Panc1 (cell line): Measurements from ENCODE around the gene FMO2. TPM values are rescaled to one million over a fixed set of nuclear protein-coding genes. Genes with fewer than 3 reads are reported as not detected.

Experiments used
- ATAC-seq: fragments of 200-7000 bp; cut with Tn5 transposase; 2 replicates; pipeline ENCODE4 v1.9.1; 2020; ENCODE audit warnings: mild to moderate bottlenecking, moderate library complexity
- BruUV-seq: library from RNA; stranded (reverse); fragments of 400-500 nt; replicated peaks from 2 replicates; lab custom pipeline; 2021; lab: Mats Ljungman, UMichigan
- CTCF ChIA-PET: fragments of 300-600 bp; sonication (Branson Sonifier 250); formaldehyde crosslinking; loops from one replicate; lab custom pipeline; 2022; ENCODE audit warnings: antibody characterized with exemption; lab: Charles Lee
- POLR2A ChIA-PET: fragments of 300-600 bp; sonication (Branson Sonifier 250); formaldehyde crosslinking; loops from one replicate; lab custom pipeline; 2022; ENCODE audit warnings: antibody characterized with exemption; lab: Charles Lee
- DNase-seq: peaks from one replicate; pipeline ENCODE4 v3.0.0-alpha.2; 2010; ENCODE audit warnings: low read depth, low spot score
- H3K27ac ChIP-seq: 2 replicates; pipeline ENCODE4 v1.5.1; 2011; ENCODE audit warnings: mild to moderate bottlenecking, low read length, inconsistent platforms
- H3K27me3 ChIP-seq: fragments of 200-500 bp; sonication (Bioruptor generic); 2 replicates; pipeline ENCODE4 v1.6.0; 2014; ENCODE audit warnings: low read length, inconsistent platforms; ENCODE audit not compliant: control insufficient read depth, insufficient read depth
- H3K36me3 ChIP-seq: fragments of 200-500 bp; sonication (Bioruptor generic); 2 replicates; pipeline ENCODE4 v1.5.1; 2014; ENCODE audit warnings: inconsistent platforms, mild to moderate bottlenecking, low read length, moderate library complexity; ENCODE audit not compliant: control insufficient read depth, insufficient read depth
- H3K4me1 ChIP-seq: 2 replicates; pipeline ENCODE4 v1.5.1; 2011; ENCODE audit warnings: inconsistent platforms, mild to moderate bottlenecking, low read length, moderate library complexity; ENCODE audit not compliant: control insufficient read depth, insufficient read depth
- H3K4me3 ChIP-seq, 2 experiments: 2 replicates each; pipeline ENCODE4 v1.5.1; 2011 to 2012; ENCODE audit warnings: low read depth in 2 of 2, low read length in 2 of 2, mild to moderate bottlenecking in 2 of 2, inconsistent platforms in 1 of 2, moderate library complexity in 1 of 2
- H3K9me3 ChIP-seq: fragments of 200-500 bp; sonication (Bioruptor generic); 2 replicates; pipeline ENCODE4 v1.5.1; 2014; ENCODE audit warnings: low read depth, mild to moderate bottlenecking, inconsistent platforms, low read length, moderate library complexity; ENCODE audit not compliant: control insufficient read depth, insufficient read depth
- POLR2AphosphoS5 ChIP-seq: IDR thresholded peaks from 2 replicates; pipeline ENCODE4 v1.6.1; 2012; ENCODE audit warnings: mild to moderate bottlenecking, low read depth, low read length, moderate library complexity
- SIN3A ChIP-seq: IDR thresholded peaks from 2 replicates; pipeline ENCODE4 v1.6.1; 2012; ENCODE audit warnings: low read depth, mild to moderate bottlenecking, low read length, moderate library complexity, borderline replicate concordance; ENCODE audit not compliant: insufficient read depth
- TCF7L2 ChIP-seq: IDR thresholded peaks from 2 replicates; pipeline ENCODE4 v1.6.1; 2011; ENCODE audit warnings: mild to moderate bottlenecking, low read depth, low read length, inconsistent platforms
- in situ Hi-C: cut with HindIII; loops from 2 replicates; pipeline ENCODE4 v1.10.0; 2016; ENCODE audit warnings: low sequenced_read_pairs, low pct_unique_long_range_greater_than_20kb
- intact Hi-C: fragments of 100-400 bp; cut with micrococcal nuclease; formaldehyde crosslinking; loops from one replicate; pipeline ENCODE4 v1.10.0; 2022; ENCODE audit not compliant: unreplicated experiment
- total RNA-seq: library from RNA; stranded (reverse); gene quantifications from one replicate; pipeline ENCODE4 v1.2.1, GENCODE V29; 2021; ENCODE audit not compliant: unreplicated experiment
- TF ChIP-seq, protein P1 (sequence below): fragments of 450-650 bp; IDR thresholded peaks from 2 replicates; pipeline ENCODE4 v1.5.1; 2017; ENCODE audit warnings: mild to moderate bottlenecking
- TF ChIP-seq, protein P2 (sequence below), 2 experiments: IDR thresholded peaks; 2 replicates each; pipeline ENCODE4 v1.6.1; 2011 to 2012; ENCODE audit warnings: low read depth in 2 of 2, control low read depth in 1 of 2, low read length in 1 of 2, mild to moderate bottlenecking in 1 of 2, moderate library complexity in 1 of 2; ENCODE audit not compliant: insufficient read depth in 1 of 2

The FMO2 gene
- total RNA-seq, 1 experiment from 2014 or later = 0.08 TPM

DNA sequence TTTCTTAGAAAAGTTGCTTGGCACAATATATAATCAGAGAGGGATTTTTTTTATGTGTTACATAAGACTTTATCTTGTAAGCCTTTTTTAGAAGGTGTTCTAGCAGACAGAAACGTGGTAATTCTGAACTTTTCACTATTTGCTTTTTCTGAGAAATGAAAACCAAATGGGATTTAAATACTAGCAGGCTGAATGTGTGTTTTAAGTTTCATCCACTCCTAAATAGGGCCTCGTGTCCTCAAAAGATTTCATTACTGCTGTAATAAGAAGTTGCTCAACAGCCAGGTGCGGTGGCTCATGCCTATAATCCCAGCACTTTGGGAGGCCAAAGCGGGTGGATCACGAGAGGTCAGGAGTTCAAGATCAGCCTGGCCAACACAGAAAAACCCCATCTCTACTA is 44.7 kb upstream of the FMO2 start:
- no TSS peak for BruUV-seq
- no peaks in the 10 kb centered on the region for H3K4me1 ChIP-seq
- H3K36me3 ChIP-seq = no peaks in the 10 kb centered on the region
- intact Hi-C loops (no loop called here), in situ Hi-C loops (no loop called here)
- DNase-seq (no peak), ATAC-seq (no peak)
- TF ChIP-seq SIN3A (no peak), TCF7L2 (no peak), POLR2AphosphoS5 (no peak)
- TF ChIP-seq, protein P1, sequence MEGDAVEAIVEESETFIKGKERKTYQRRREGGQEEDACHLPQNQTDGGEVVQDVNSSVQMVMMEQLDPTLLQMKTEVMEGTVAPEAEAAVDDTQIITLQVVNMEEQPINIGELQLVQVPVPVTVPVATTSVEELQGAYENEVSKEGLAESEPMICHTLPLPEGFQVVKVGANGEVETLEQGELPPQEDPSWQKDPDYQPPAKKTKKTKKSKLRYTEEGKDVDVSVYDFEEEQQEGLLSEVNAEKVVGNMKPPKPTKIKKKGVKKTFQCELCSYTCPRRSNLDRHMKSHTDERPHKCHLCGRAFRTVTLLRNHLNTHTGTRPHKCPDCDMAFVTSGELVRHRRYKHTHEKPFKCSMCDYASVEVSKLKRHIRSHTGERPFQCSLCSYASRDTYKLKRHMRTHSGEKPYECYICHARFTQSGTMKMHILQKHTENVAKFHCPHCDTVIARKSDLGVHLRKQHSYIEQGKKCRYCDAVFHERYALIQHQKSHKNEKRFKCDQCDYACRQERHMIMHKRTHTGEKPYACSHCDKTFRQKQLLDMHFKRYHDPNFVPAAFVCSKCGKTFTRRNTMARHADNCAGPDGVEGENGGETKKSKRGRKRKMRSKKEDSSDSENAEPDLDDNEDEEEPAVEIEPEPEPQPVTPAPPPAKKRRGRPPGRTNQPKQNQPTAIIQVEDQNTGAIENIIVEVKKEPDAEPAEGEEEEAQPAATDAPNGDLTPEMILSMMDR = no peak
- TF ChIP-seq, protein P2, sequence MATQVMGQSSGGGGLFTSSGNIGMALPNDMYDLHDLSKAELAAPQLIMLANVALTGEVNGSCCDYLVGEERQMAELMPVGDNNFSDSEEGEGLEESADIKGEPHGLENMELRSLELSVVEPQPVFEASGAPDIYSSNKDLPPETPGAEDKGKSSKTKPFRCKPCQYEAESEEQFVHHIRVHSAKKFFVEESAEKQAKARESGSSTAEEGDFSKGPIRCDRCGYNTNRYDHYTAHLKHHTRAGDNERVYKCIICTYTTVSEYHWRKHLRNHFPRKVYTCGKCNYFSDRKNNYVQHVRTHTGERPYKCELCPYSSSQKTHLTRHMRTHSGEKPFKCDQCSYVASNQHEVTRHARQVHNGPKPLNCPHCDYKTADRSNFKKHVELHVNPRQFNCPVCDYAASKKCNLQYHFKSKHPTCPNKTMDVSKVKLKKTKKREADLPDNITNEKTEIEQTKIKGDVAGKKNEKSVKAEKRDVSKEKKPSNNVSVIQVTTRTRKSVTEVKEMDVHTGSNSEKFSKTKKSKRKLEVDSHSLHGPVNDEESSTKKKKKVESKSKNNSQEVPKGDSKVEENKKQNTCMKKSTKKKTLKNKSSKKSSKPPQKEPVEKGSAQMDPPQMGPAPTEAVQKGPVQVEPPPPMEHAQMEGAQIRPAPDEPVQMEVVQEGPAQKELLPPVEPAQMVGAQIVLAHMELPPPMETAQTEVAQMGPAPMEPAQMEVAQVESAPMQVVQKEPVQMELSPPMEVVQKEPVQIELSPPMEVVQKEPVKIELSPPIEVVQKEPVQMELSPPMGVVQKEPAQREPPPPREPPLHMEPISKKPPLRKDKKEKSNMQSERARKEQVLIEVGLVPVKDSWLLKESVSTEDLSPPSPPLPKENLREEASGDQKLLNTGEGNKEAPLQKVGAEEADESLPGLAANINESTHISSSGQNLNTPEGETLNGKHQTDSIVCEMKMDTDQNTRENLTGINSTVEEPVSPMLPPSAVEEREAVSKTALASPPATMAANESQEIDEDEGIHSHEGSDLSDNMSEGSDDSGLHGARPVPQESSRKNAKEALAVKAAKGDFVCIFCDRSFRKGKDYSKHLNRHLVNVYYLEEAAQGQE (IDR thresholded peaks at IDR 0.05; ENCODE audit: insufficient read depth in 1 of 2, low read depth in 2 of 2, low read length in 1 of 2) = no peak
- no peak overlapping the region for H3K4me3 ChIP-seq
- H3K9me3 ChIP-seq = no peaks in the 10 kb centered on the region
- ChIA-PET CTCF (no interaction called here), POLR2A (no interaction called here)
- no peaks in the 10 kb centered on the region for H3K27me3 ChIP-seq
- no peak overlapping the region for H3K27ac ChIP-seq

DNA sequence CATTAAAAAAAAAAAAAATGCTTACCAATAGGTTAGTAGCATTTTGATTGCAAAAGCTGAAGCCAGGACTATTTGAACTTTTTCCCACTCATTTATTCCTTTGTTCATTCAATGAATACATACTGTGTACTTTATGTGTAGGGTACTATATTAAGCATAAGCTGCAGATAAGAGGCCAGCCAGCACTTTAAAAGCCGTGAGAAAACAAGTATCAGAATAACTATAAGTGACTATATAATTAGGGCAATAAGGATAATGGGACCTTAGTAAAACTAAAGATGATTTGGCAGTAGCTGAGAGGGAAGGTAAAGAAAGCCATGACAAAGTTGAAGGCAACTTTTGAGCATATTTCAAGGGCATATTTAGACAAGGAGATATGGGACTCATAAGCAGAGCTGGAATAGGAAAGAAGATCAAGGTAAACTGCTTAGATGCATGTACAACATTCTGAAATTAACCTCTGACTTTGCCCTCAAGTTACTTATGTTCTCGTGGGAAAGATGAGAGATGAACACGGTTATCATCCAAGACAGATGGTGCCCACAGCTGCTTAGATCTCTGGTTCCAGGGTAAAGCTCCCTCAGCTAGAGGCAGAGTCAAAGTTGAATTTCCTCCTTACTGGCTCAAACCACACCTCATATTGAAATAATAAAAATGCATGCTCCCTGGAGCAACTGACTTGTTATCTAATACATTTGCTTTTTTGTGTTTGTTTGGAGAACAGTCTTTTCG is 44.0 kb upstream of the FMO2 start:
- intact Hi-C loops = no loop called here

More for the DNA sequence above, 44.0 kb upstream of the FMO2 start:
- Histone ChIP-seq H3K27ac (no peak overlapping the region), H3K4me1 (no peaks in the 10 kb centered on the region), H3K9me3 (no peaks in the 10 kb centered on the region), H3K27me3 (no peaks in the 10 kb centered on the region), H3K4me3 (no peak overlapping the region), H3K36me3 (no peaks in the 10 kb centered on the region)
- in situ Hi-C loops = no loop called here
- DNase-seq (no peak), ATAC-seq (no peak)
- POLR2A ChIA-PET = no interaction called here
- no TSS peak for BruUV-seq
- CTCF ChIA-PET = no interaction called here
- TF ChIP-seq, protein P2 (IDR thresholded peaks at IDR 0.05; ENCODE audit: insufficient read depth in 1 of 2, low read depth in 2 of 2, low read length in 1 of 2) = no peak
- TF ChIP-seq POLR2AphosphoS5 = no peak
- TF ChIP-seq TCF7L2 = no peak
- TF ChIP-seq, protein P1 = no peak
- TF ChIP-seq SIN3A = no peak
